ENCODE data around the gene RNF220.

The RNF220 gene

DNA sequence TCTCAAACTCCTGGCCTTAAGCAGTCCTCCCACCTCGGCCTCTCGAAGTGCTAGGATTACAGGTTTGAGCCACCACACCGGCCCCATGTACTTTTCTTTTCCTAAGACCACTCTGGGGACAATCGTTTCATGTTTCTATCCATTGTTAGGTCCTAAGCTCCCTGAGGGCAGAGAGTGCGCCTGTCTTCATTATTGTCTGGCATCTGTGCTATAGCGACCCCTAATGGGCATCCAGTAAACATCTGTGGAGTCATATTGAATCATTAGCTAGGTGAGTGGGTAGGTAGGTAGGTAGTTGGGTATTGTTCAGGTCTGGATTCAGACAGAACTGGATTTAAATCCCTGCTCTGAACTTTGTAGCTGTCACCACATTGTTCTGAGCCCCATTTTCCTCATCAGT is 203.1 kb downstream of the RNF220 start:
- peaks cover 0 to 3% of the 10 kb centered on the region in 2 donors for H3K27me3 ChIP-seq (ENCODE audit: control insufficient read depth in 1 of 2, insufficient read depth in 2 of 2, low read length in 2 of 2)
- no peaks in the 10 kb centered on the region for H3K9me3 ChIP-seq (ENCODE audit: control insufficient read depth in 1 of 2, low read length in 2 of 2)
- no peak overlapping the region for H3K27ac ChIP-seq (ENCODE audit: low read depth, low read length)
- H3K4me3 ChIP-seq (ENCODE audit: low read depth in 1 of 2, low read length in 2 of 2): no peak overlapping the region
- peaks cover 15% of the 10 kb centered on the region in 2 donors for H3K4me1 ChIP-seq (ENCODE audit: control insufficient read depth in 1 of 2, insufficient read depth in 2 of 2, low read length in 2 of 2)
- H3K36me3 ChIP-seq (ENCODE audit: control insufficient read depth in 1 of 2, insufficient read depth in 2 of 2, low read length in 2 of 2): no peaks in the 10 kb centered on the region
- no peak overlapping the region for H3K9ac ChIP-seq (ENCODE audit: low read depth in 1 of 2, low read length in 2 of 2)

DNA sequence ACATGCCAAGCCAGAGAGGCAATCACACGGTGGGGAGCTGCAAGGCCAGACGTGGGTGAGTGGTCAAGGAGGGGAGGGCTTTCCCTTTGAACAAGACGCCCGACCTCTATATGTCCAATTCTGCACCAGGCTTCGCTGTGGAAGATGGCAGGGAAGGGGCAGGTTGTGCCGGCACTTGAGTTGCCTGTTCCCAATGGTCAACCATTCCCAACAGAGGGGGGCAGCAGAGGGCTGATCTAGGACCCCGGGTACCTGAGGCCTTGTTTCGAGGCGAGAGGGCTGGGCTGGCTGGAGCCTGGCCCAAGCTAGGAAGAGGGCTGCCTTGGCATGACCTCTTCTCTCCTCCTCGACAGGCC is 204.3 kb downstream of the RNF220 start:
- no peak overlapping the region for H3K9ac ChIP-seq (ENCODE audit: low read depth in 1 of 2, low read length in 2 of 2)
- H3K36me3 ChIP-seq (ENCODE audit: control insufficient read depth in 1 of 2, insufficient read depth in 2 of 2, low read length in 2 of 2): no peaks in the 10 kb centered on the region
- H3K4me1 ChIP-seq (ENCODE audit: control insufficient read depth in 1 of 2, insufficient read depth in 2 of 2, low read length in 2 of 2): peaks cover 3% of the 10 kb centered on the region in 2 donors
- H3K9me3 ChIP-seq (ENCODE audit: control insufficient read depth in 1 of 2, low read length in 2 of 2): no peaks in the 10 kb centered on the region
- no peak overlapping the region for H3K4me3 ChIP-seq (ENCODE audit: low read depth in 1 of 2, low read length in 2 of 2)
- no peak overlapping the region for H3K27ac ChIP-seq (ENCODE audit: low read depth, low read length)
- H3K27me3 ChIP-seq (ENCODE audit: control insufficient read depth in 1 of 2, insufficient read depth in 2 of 2, low read length in 2 of 2): peaks cover 0 to 3% of the 10 kb centered on the region in 2 donors

DNA sequence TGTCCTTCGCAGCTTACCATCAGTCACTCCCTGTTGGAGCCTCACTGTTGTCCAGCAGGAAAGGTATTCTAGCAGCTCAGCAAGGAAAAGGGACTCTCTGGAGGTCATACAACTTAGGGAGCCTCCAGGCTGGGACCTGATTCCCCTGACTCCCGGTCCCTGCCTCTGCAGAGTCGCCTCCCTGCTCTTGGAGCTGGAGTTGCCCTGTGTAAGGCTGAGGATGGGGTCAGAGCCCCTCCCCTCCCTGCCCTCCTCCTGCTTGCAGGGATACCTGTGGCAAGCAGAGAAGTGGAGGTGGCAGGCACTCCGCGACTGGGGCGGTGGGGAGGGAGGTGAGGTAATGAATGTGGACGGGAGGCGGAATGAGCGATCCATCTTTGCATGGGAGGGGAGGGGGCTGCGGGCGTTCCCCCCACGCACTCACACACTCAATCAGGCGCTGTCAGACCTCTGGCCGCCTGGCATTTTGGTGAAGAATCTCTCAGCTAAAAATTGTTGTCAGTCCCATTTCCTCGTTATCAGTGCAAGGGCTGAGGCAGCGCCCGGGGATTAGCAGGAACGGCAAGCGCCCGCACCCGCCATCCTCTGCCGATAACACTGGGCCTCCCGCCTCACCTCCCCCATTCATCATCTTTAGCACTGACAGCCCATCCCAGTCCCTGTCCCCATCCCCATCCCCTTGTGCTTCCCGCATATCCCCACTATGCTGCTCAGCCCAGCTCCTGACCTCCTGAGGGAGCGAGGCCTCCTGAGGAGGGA is 204.9 kb downstream of the RNF220 start:
- H3K36me3 ChIP-seq (ENCODE audit: control insufficient read depth in 1 of 2, insufficient read depth in 2 of 2, low read length in 2 of 2): no peaks in the 10 kb centered on the region
- H3K9ac ChIP-seq (ENCODE audit: low read depth in 1 of 2, low read length in 2 of 2): no peak overlapping the region
- no peaks in the 10 kb centered on the region for H3K9me3 ChIP-seq (ENCODE audit: control insufficient read depth in 1 of 2, low read length in 2 of 2)
- no peaks in the 10 kb centered on the region for H3K4me1 ChIP-seq (ENCODE audit: control insufficient read depth in 1 of 2, insufficient read depth in 2 of 2, low read length in 2 of 2)
- no peak overlapping the region for H3K4me3 ChIP-seq (ENCODE audit: low read depth in 1 of 2, low read length in 2 of 2)
- H3K27ac ChIP-seq (ENCODE audit: low read depth, low read length): no peak overlapping the region
- peaks cover 0 to 3% of the 10 kb centered on the region in 2 donors for H3K27me3 ChIP-seq (ENCODE audit: control insufficient read depth in 1 of 2, insufficient read depth in 2 of 2, low read length in 2 of 2)

DNA sequence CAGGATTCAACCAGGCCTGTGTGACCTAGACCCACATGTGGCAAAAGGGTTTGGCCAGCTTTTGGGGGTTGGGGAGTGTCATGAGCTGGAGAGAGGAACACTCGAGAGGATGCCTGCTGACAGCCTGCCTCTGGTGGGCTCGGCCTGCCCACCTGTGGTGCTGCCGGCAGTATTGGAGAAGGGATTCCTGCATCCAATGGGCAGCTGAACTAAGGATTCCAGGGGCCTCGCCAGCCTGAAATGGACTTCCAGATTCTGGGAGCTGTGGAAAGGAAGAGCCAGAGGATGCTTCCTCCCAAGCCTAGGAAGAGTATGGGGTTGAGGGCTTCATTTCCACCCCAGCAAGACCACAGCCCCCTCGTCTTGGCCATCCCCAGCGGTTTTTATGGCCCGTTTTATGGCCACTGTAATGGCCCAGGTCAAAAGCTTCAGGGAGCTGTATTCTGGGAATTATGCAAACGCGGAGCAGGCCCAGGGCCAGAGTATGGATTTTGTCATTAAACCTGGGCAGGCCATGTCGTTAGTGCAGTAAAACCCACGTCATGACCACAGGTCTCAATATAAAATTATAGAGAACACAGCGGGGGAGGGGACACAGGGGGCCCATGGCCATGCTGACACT is 205.6 kb downstream of the RNF220 start:
- Histone ChIP-seq H3K9ac (ENCODE audit: low read depth in 1 of 2, low read length in 2 of 2) (no peak overlapping the region), H3K4me3 (ENCODE audit: low read depth in 1 of 2, low read length in 2 of 2) (no peak overlapping the region), H3K36me3 (ENCODE audit: control insufficient read depth in 1 of 2, insufficient read depth in 2 of 2, low read length in 2 of 2) (no peaks in the 10 kb centered on the region), H3K27ac (ENCODE audit: low read depth, low read length) (no peak overlapping the region), H3K27me3 (ENCODE audit: control insufficient read depth in 1 of 2, insufficient read depth in 2 of 2, low read length in 2 of 2) (peaks cover 0 to 3% of the 10 kb centered on the region in 2 donors), H3K4me1 (ENCODE audit: control insufficient read depth in 1 of 2, insufficient read depth in 2 of 2, low read length in 2 of 2) (no peaks in the 10 kb centered on the region), H3K9me3 (ENCODE audit: control insufficient read depth in 1 of 2, low read length in 2 of 2) (no peaks in the 10 kb centered on the region)

DNA sequence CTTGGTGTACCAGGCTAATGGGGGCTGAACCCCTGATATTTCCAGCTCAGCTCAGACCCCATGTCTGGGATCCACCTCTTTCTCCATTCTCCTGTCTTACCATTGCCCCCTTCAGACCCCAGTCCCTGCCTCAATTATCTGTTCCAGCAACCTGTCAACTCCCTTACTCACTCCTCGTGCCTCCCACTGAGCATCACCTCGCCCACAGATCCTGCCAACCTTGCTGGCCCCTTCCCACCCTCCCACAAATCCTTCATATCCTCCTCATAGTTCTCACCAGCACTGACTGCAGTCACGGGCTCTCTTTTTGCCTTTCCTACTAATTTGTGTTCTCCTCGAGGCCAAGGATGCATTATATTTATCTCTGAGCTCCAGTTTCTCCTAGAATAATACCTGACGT is 206.4 kb downstream of the RNF220 start:
- H3K9me3 ChIP-seq (ENCODE audit: control insufficient read depth in 1 of 2, low read length in 2 of 2): no peaks in the 10 kb centered on the region
- no peak overlapping the region for H3K4me3 ChIP-seq (ENCODE audit: low read depth in 1 of 2, low read length in 2 of 2)
- H3K27me3 ChIP-seq (ENCODE audit: control insufficient read depth in 1 of 2, insufficient read depth in 2 of 2, low read length in 2 of 2): peaks cover 5 to 7% of the 10 kb centered on the region in 2 donors
- H3K27ac ChIP-seq (ENCODE audit: low read depth, low read length): no peak overlapping the region
- H3K9ac ChIP-seq (ENCODE audit: low read depth in 1 of 2, low read length in 2 of 2): no peak overlapping the region
- peaks cover 0 to under 1% of the 10 kb centered on the region in 2 donors for H3K4me1 ChIP-seq (ENCODE audit: control insufficient read depth in 1 of 2, insufficient read depth in 2 of 2, low read length in 2 of 2)
- H3K36me3 ChIP-seq (ENCODE audit: control insufficient read depth in 1 of 2, insufficient read depth in 2 of 2, low read length in 2 of 2): no peaks in the 10 kb centered on the region

DNA sequence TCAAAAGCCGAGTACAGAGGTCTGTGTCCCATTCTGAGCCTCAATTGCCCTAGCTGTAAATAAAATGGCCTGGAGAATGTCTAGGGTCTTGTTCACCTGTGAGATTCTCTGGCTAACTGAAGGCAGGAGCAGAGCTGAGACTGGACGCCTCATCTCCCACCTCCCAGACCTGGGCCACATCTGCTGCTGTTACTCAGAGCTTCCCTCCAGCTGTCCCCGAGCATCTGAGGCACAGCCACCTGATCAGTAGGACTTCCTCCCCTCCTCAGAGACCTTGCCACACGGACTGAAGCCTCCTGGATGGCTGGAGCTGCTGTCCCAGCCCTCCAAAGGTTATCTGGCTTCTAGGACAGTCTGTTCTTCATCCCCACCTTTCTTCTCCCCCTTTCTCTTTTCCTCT is 206.8 kb downstream of the RNF220 start:
- H3K4me3 ChIP-seq (ENCODE audit: low read depth in 1 of 2, low read length in 2 of 2): no peak overlapping the region

DNA sequence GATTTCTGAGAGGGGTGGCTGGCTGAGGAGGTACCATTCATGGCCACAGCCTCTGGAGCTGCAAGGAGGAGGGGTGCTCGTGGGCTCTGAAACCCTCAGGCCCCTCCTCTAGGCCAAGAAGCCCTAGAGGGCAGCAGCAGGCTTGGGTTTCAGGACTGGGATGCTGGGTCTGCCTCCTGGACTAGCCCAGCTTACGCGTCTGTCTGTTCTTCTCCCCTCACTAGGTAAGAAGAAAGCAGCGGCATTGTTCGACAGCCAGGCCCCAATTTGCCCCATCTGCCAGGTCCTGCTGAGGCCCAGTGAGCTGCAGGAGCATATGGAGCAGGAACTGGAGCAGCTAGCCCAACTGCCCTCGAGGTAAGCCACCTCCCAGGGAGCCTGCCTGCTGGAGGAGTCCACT is 208.9 kb downstream of the RNF220 start:
- no peak overlapping the region for H3K9ac ChIP-seq (ENCODE audit: low read depth in 1 of 2, low read length in 2 of 2)
- H3K9me3 ChIP-seq (ENCODE audit: control insufficient read depth in 1 of 2, low read length in 2 of 2): no peaks in the 10 kb centered on the region
- H3K27ac ChIP-seq (ENCODE audit: low read depth, low read length): no peak overlapping the region
- no peaks in the 10 kb centered on the region for H3K36me3 ChIP-seq (ENCODE audit: control insufficient read depth in 1 of 2, insufficient read depth in 2 of 2, low read length in 2 of 2)
- H3K4me1 ChIP-seq (ENCODE audit: control insufficient read depth in 1 of 2, insufficient read depth in 2 of 2, low read length in 2 of 2): peaks cover 4 to 10% of the 10 kb centered on the region in 2 donors
- no peak overlapping the region for H3K4me3 ChIP-seq (ENCODE audit: low read depth in 1 of 2, low read length in 2 of 2)
- H3K27me3 ChIP-seq (ENCODE audit: control insufficient read depth in 1 of 2, insufficient read depth in 2 of 2, low read length in 2 of 2): peaks cover 20 to 24% of the 10 kb centered on the region in 2 donors

More for the DNA sequence above, 206.8 kb downstream of the RNF220 start:
- Histone ChIP-seq H3K27ac (ENCODE audit: low read depth, low read length) (no peak overlapping the region), H3K4me1 (ENCODE audit: control insufficient read depth in 1 of 2, insufficient read depth in 2 of 2, low read length in 2 of 2) (peaks cover 2 to 4% of the 10 kb centered on the region in 2 donors), H3K9ac (ENCODE audit: low read depth in 1 of 2, low read length in 2 of 2) (no peak overlapping the region), H3K27me3 (ENCODE audit: control insufficient read depth in 1 of 2, insufficient read depth in 2 of 2, low read length in 2 of 2) (peaks cover 9 to 11% of the 10 kb centered on the region in 2 donors), H3K36me3 (ENCODE audit: control insufficient read depth in 1 of 2, insufficient read depth in 2 of 2, low read length in 2 of 2) (no peaks in the 10 kb centered on the region), H3K9me3 (ENCODE audit: control insufficient read depth in 1 of 2, low read length in 2 of 2) (no peaks in the 10 kb centered on the region)

DNA sequence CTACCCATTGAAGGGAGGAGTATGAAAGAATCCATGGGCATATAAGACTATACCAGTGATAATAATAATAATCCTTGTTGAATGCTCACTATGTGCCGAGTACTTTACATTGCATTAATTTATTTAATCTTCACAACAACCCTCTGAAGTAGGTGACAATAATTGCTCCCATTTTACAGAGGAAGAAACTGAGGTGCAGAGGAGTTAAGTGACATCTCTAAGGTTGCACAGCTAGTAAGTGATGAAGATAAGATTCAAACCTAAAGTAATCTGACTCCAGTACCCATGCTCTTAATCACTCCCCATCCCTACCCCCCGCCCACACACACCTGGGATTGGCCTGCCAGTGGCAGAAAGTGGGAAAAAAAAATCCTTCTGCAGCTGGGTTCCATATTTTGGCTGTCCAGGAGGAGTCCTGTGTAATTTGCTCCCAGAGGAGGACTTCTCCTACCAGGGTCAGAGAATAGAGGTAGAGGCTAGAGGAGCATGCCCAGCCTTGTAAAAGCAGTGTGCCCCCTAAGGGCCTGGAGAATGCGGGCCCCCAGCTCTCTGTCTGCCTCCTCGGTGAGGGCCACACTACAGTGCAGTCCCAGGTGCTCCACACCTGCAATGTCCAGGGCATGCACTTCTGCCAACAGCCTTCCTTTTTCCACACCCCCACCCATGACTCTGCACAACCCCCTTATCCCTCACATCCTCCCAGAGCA is 211.4 kb downstream of the RNF220 start:
- Histone ChIP-seq H3K9me3 (ENCODE audit: control insufficient read depth in 1 of 2, low read length in 2 of 2) (no peaks in the 10 kb centered on the region), H3K4me1 (ENCODE audit: control insufficient read depth in 1 of 2, insufficient read depth in 2 of 2, low read length in 2 of 2) (peaks cover 4 to 10% of the 10 kb centered on the region in 2 donors), H3K4me3 (ENCODE audit: low read depth in 1 of 2, low read length in 2 of 2) (peak overlapping the region; percentile 19 to 32), H3K27ac (ENCODE audit: low read depth, low read length) (no peak overlapping the region), H3K27me3 (ENCODE audit: control insufficient read depth in 1 of 2, insufficient read depth in 2 of 2, low read length in 2 of 2) (peaks cover 17 to 24% of the 10 kb centered on the region in 2 donors), H3K36me3 (ENCODE audit: control insufficient read depth in 1 of 2, insufficient read depth in 2 of 2, low read length in 2 of 2) (no peaks in the 10 kb centered on the region), H3K9ac (ENCODE audit: low read depth in 1 of 2, low read length in 2 of 2) (no peak overlapping the region)

DNA sequence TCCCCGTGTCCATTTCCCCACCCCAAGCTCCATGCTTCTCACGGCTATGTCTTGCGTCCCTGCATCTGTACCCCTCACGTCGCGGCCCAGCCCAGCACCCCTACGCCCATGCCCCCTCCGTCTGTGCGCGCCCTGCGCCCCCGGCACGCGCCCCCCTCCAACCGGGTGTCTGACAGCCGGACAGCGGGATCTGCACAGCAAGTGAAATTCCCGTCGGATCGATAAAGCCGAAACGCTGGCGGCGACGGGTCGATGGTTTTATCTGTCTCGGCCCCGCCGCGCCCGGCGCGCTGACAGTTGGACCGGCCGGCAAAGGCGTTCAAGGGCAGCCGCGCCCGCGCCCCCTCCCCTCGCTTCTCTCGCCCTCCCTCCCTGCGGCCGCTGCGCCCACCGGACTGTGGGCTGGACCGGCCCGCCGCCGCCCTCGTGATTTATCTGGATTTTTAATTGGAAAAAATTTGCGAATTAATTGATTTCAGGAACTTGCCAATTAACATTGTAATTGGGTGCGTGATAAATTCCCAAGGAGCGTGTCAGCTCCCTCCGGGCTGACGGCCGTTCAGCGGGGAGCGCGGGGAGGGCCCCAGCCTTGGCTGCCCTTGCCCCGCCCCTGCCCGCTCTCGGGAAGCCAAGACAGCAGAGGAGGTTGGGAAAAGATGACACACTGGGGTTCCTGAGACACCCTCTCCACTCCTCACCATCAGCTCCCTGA is 212.1 kb downstream of the RNF220 start:
- no peaks in the 10 kb centered on the region for H3K9me3 ChIP-seq (ENCODE audit: control insufficient read depth in 1 of 2, low read length in 2 of 2)
- H3K27ac ChIP-seq (ENCODE audit: low read depth, low read length): no peak overlapping the region
- H3K9ac ChIP-seq (ENCODE audit: low read depth in 1 of 2, low read length in 2 of 2): no peak overlapping the region
- peak overlapping the region; percentile 20 to 32 for H3K4me3 ChIP-seq (ENCODE audit: low read depth in 1 of 2, low read length in 2 of 2)
- H3K27me3 ChIP-seq (ENCODE audit: control insufficient read depth in 1 of 2, insufficient read depth in 2 of 2, low read length in 2 of 2): peaks cover 16 to 24% of the 10 kb centered on the region in 2 donors
- peaks cover 4 to 10% of the 10 kb centered on the region in 2 donors for H3K4me1 ChIP-seq (ENCODE audit: control insufficient read depth in 1 of 2, insufficient read depth in 2 of 2, low read length in 2 of 2)
- H3K36me3 ChIP-seq (ENCODE audit: control insufficient read depth in 1 of 2, insufficient read depth in 2 of 2, low read length in 2 of 2): no peaks in the 10 kb centered on the region

DNA sequence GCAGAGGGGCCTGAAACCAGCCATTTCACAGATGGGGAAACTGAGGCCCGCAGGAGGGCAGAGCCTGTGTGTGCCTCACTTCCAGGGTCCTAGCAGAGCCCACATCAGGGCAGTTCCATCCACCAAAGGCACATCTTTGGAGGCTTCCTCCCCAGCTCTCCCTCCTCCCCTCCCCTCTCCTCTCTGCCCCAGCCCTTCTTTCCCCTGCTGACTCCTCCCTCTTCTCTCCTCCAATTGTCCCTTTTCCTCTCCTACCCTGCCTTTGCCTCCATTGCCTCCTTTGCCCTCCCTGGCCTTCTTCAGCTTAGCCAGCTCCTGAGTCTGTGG is 212.6 kb downstream of the RNF220 start:
- H3K27ac ChIP-seq (ENCODE audit: low read depth, low read length): no peak overlapping the region
- peaks cover 16 to 24% of the 10 kb centered on the region in 2 donors for H3K27me3 ChIP-seq (ENCODE audit: control insufficient read depth in 1 of 2, insufficient read depth in 2 of 2, low read length in 2 of 2)
- peak overlapping the region in 1 of 2 donors; percentile 20 for H3K4me3 ChIP-seq (ENCODE audit: low read depth in 1 of 2, low read length in 2 of 2)
- no peak overlapping the region for H3K9ac ChIP-seq (ENCODE audit: low read depth in 1 of 2, low read length in 2 of 2)
- peaks cover 4 to 10% of the 10 kb centered on the region in 2 donors for H3K4me1 ChIP-seq (ENCODE audit: control insufficient read depth in 1 of 2, insufficient read depth in 2 of 2, low read length in 2 of 2)
- H3K36me3 ChIP-seq (ENCODE audit: control insufficient read depth in 1 of 2, insufficient read depth in 2 of 2, low read length in 2 of 2): no peaks in the 10 kb centered on the region
- no peaks in the 10 kb centered on the region for H3K9me3 ChIP-seq (ENCODE audit: control insufficient read depth in 1 of 2, low read length in 2 of 2)

Measured in duodenal mucosa (tissue), 2 donors.